Endodermal cell (in vitro differentiated cells): Measurements from ENCODE around the gene TGFB2. TPM values are rescaled to one million over a fixed set of nuclear protein-coding genes. Genes with fewer than 3 reads are reported as not detected.
A peak's percentile ranks its signal among the peaks of the same experiment; 100 is the strongest.

Source experiments
- DNase-seq: peaks from one replicate; pipeline ENCODE4 v3.0.0-alpha.2; 2017
- H3K27ac ChIP-seq: 2 replicates; pipeline ENCODE4 v1.5.1; 2013; ENCODE audit warnings: mild to moderate bottlenecking, low read depth, low read length, moderate library complexity
- H3K27me3 ChIP-seq: 2 replicates; pipeline ENCODE4 v1.6.1; 2013; ENCODE audit warnings: mild to moderate bottlenecking, low read length, moderate library complexity; ENCODE audit not compliant: insufficient read depth, control insufficient read depth, poor library complexity, severe bottlenecking
- H3K36me3 ChIP-seq: 2 replicates; pipeline ENCODE4 v1.7.0; 2013; ENCODE audit warnings: mild to moderate bottlenecking, low read length, moderate library complexity; ENCODE audit not compliant: control insufficient read depth, insufficient read depth
- H3K4me1 ChIP-seq: one replicate; pipeline ENCODE4 v1.7.0; 2013; ENCODE audit warnings: low read length; ENCODE audit not compliant: control insufficient read depth, insufficient read depth
- H3K4me3 ChIP-seq: 2 replicates; pipeline ENCODE4 v1.5.1; 2013; ENCODE audit warnings: mild to moderate bottlenecking, low read length, moderate library complexity
- H3K9ac ChIP-seq: 2 replicates; pipeline ENCODE4 v1.6.1; 2013; ENCODE audit warnings: mild to moderate bottlenecking, low read length, moderate library complexity; ENCODE audit not compliant: poor library complexity, severe bottlenecking; ENCODE audit errors: extremely low read depth
- H3K9me3 ChIP-seq: 2 replicates; pipeline ENCODE4 v1.6.1; 2013; ENCODE audit warnings: mild to moderate bottlenecking, low read length, moderate library complexity; ENCODE audit not compliant: control insufficient read depth
- H3K27ac Mint-ChIP-seq: 2 replicates; pipeline ENCODE4 v1.8.0; 2020; ENCODE audit warnings: mixed read lengths
- H3K27me3 Mint-ChIP-seq: 2 replicates; pipeline ENCODE4 v1.8.0; 2021; ENCODE audit warnings: mild to moderate bottlenecking, mixed read lengths; ENCODE audit not compliant: insufficient read depth
- H3K36me3 Mint-ChIP-seq: 2 replicates; pipeline ENCODE4 v1.8.0; 2020; ENCODE audit warnings: low read depth, mixed read lengths
- H3K4me1 Mint-ChIP-seq: 2 replicates; pipeline ENCODE4 v1.8.0; 2020; ENCODE audit warnings: mixed read lengths
- H3K4me3 Mint-ChIP-seq: 2 replicates; pipeline ENCODE4 v1.8.0; 2020; ENCODE audit warnings: mild to moderate bottlenecking, moderate library complexity, mixed read lengths
- H3K9me3 Mint-ChIP-seq: 2 replicates; pipeline ENCODE4 v1.8.0; 2020; ENCODE audit warnings: mild to moderate bottlenecking, mixed read lengths
- WGBS, 2 experiments: methylation state at CpG; one replicate each; pipeline versions ENCODE4 v1.1.5 to v1.1.7; 2013; ENCODE audit warnings: missing lambda C conversion rate in 2 of 2, mixed read lengths in 1 of 2; ENCODE audit not compliant: insufficient coverage in 1 of 2, insufficient read length in 1 of 2; 5-methylcytosine and 5-hydroxymethylcytosine counted together
- total RNA-seq, 2 donors: library from RNA; stranded (reverse); fragmentation: NEBNext Ultra II Directional in 1 of 2; extraction: Animal tissue kit (Norgen Biotek cat#: 25700) in 1 of 2; gene quantifications; 2 replicates in 1 of 2; 3 replicates in 1 of 2; pipeline ENCODE4 v1.2.1, GENCODE V29; 2021
- TF ChIP-seq, protein P1 (sequence below): fragments of 200-600 bp; sonication (generic); conservative IDR thresholded peaks from 2 replicates; pipeline ENCODE4 v1.5.0; 2021; ENCODE audit warnings: antibody characterized with exemption, mild to moderate bottlenecking

Gene TGFB2
- total RNA-seq, 2 donors from 2014 or later, result 0.11 to 1.2 TPM

DNA sequence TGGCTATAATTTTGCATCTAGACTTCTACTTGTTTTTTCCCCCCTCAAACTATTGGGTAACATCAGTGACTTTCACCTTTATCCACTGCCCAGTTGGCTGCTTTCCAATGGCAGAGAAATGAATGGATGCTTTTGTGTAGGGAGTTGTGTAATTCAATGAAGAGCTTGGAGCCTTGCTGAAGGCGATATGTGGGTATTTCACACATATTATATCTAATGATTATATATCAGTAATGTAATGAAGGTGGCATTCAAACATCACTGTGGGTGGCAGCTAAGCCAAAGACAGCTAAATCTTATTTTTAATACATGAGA, 81.2 kb downstream of the TGFB2 start:
- Histone ChIP-seq H3K9me3 (no peaks in the 10 kb centered on the region), H3K9ac (no peak overlapping the region), H3K27ac (peak overlapping the region; percentile 26), H3K4me1 (no peaks in the 10 kb centered on the region), H3K4me3 (no peak overlapping the region), H3K36me3 (no peaks in the 10 kb centered on the region), H3K27me3 (no peaks in the 10 kb centered on the region)
- no CpG with 5 or more reads among the region's 1 CpG for WGBS, 2 experiments
- peaks cover 4% of the 10 kb centered on the region for H3K4me1 Mint-ChIP-seq
- no peaks in the 10 kb centered on the region for H3K9me3 Mint-ChIP-seq
- H3K4me3 Mint-ChIP-seq, result no peak overlapping the region
- TF ChIP-seq, protein P1, sequence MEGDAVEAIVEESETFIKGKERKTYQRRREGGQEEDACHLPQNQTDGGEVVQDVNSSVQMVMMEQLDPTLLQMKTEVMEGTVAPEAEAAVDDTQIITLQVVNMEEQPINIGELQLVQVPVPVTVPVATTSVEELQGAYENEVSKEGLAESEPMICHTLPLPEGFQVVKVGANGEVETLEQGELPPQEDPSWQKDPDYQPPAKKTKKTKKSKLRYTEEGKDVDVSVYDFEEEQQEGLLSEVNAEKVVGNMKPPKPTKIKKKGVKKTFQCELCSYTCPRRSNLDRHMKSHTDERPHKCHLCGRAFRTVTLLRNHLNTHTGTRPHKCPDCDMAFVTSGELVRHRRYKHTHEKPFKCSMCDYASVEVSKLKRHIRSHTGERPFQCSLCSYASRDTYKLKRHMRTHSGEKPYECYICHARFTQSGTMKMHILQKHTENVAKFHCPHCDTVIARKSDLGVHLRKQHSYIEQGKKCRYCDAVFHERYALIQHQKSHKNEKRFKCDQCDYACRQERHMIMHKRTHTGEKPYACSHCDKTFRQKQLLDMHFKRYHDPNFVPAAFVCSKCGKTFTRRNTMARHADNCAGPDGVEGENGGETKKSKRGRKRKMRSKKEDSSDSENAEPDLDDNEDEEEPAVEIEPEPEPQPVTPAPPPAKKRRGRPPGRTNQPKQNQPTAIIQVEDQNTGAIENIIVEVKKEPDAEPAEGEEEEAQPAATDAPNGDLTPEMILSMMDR, result no peak
- DNase-seq, result no peak
- no peaks in the 10 kb centered on the region for H3K27me3 Mint-ChIP-seq
- no peak overlapping the region for H3K27ac Mint-ChIP-seq
- H3K36me3 Mint-ChIP-seq, result no peaks in the 10 kb centered on the region

DNA sequence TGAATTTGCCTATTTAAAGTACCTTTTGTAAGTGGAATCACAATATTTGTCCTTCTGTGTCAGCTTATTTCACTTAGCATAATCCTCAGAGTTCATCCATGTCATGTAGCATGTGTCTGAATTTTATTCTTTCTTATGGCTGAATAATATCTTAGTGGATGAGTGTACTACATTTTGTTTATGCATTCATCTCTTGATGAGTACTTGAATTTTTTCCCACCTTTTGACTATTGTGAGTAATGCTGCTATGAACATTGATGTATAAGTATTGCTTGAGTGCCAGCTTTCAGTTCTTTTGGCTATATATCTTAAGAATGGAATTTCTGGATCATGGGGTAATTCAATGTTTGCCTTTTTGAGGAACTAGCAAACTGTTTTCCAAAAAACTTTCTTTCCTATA, 84.2 kb downstream of the TGFB2 start:
- DNase-seq, result no peak
- H3K4me1 ChIP-seq, result no peaks in the 10 kb centered on the region
- H3K27ac Mint-ChIP-seq, result no peak overlapping the region
- H3K9me3 ChIP-seq, result no peaks in the 10 kb centered on the region
- no peaks in the 10 kb centered on the region for H3K36me3 Mint-ChIP-seq
- H3K9me3 Mint-ChIP-seq, result no peaks in the 10 kb centered on the region
- H3K4me1 Mint-ChIP-seq, result peaks cover 4% of the 10 kb centered on the region
- no peaks in the 10 kb centered on the region for H3K27me3 ChIP-seq
- no peak overlapping the region for H3K9ac ChIP-seq
- H3K4me3 ChIP-seq, result no peak overlapping the region
- H3K27me3 Mint-ChIP-seq, result peaks cover 4% of the 10 kb centered on the region
- no peak overlapping the region for H3K27ac ChIP-seq
- H3K36me3 ChIP-seq, result no peaks in the 10 kb centered on the region
- H3K4me3 Mint-ChIP-seq, result no peak overlapping the region
- TF ChIP-seq, protein P1, result no peak

DNA sequence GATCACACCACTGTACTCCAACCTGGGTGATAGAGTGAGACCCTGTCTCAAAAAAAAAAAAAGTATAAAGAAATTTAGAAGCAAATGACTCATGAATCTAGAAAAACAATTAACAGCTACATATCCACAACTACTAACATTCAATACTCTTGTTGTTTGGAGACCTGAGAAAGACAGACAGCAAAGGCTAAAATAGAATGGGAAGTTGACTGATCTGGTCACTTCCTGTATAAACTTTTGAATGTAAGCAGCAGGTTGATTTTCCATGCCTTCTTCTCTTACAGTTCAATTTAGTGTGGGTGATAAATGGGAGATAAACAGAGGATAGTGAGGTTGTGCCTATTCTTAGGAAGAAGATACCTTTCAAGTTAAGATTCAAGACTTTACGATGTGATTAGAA, 85.2 kb downstream of the TGFB2 start:
- Histone ChIP-seq H3K36me3 (no peaks in the 10 kb centered on the region), H3K27ac (no peak overlapping the region), H3K9ac (no peak overlapping the region), H3K4me1 (no peaks in the 10 kb centered on the region), H3K27me3 (no peaks in the 10 kb centered on the region), H3K9me3 (no peaks in the 10 kb centered on the region), H3K4me3 (no peak overlapping the region)
- WGBS, 2 experiments, result 67% methylated on average over 1 of the region's 1 CpG; no CpG with 5 or more reads in 1 of the 2 experiments
- Mint-ChIP-seq H3K27ac (no peak overlapping the region), H3K27me3 (peaks cover 4% of the 10 kb centered on the region), H3K4me3 (no peak overlapping the region), H3K36me3 (no peaks in the 10 kb centered on the region), H3K9me3 (no peaks in the 10 kb centered on the region), H3K4me1 (peaks cover 4% of the 10 kb centered on the region)
- TF ChIP-seq, protein P1, result no peak
- no peak for DNase-seq
